ENCODE measurements around the gene STUM.

DNA sequence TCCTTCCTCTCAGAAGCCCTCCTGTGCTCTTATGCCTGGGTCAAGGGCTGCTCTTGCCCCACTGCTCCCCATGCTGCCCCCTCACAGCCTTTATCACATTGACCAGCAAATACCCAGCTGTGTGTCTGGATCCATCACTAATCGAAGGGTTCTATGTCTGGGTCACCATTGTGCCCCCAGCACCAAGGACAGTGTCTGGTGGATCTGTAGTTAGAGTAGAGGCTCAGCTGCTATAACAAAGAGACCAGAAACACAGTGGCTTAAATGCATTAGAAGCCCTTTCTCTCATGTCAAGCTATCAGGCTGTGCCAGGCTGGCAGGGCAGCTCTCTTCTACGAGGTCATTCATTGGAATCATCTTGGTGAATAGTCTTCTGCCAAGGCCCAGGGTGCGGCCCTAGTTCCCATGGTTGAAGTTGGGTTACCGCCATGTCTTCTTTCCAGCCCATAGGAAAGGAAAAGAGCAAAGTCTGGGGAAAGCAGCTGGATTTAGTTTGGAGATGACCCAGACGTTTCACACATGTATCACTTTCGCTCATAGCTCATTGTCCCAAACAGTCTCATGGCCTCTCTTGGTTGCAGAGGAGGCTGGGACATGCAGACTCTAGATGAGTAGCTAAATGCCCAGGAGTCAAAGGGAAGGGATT lies 32.2 kb downstream of the STUM start:
- TF ChIP-seq, protein P1, sequence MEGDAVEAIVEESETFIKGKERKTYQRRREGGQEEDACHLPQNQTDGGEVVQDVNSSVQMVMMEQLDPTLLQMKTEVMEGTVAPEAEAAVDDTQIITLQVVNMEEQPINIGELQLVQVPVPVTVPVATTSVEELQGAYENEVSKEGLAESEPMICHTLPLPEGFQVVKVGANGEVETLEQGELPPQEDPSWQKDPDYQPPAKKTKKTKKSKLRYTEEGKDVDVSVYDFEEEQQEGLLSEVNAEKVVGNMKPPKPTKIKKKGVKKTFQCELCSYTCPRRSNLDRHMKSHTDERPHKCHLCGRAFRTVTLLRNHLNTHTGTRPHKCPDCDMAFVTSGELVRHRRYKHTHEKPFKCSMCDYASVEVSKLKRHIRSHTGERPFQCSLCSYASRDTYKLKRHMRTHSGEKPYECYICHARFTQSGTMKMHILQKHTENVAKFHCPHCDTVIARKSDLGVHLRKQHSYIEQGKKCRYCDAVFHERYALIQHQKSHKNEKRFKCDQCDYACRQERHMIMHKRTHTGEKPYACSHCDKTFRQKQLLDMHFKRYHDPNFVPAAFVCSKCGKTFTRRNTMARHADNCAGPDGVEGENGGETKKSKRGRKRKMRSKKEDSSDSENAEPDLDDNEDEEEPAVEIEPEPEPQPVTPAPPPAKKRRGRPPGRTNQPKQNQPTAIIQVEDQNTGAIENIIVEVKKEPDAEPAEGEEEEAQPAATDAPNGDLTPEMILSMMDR (IDR thresholded peaks at IDR 0.05), result no peak
- no peak for TF ChIP-seq POLR2A (IDR thresholded peaks at IDR 0.05)
